ENCODE results near the gene ABCC2.

GRCh38 chr10:99760321-99760720 is 22.1 kb upstream of the ABCC2 start:
- TF ChIP-seq CTCF (IDR thresholded peaks at IDR 0.05) = no peak
- no peak for TF ChIP-seq EZH2 (IDR thresholded peaks at IDR 0.05; ENCODE audit: borderline replicate concordance, insufficient read depth, low read depth, low read length, poor library complexity, severe bottlenecking)
